Measurements from ENCODE around the gene BMS1.
"Not testable (repeated sequence)": the region's sequence is repeated elsewhere in the genome, so short reads cannot be mapped to it uniquely, and the experiment has no call there.

Gene BMS1

GRCh38 chr10:42782446-42783180, at the start of gene BMS1:
TSS of gene BMS1 (plus strand) at chr10:42782795. CDS start at chr10:42784395, 1,600 bp downstream.
- DNase-seq (ENCODE audit: low read depth in 4 of 4, low spot score in 1 of 4): peak; percentile 69 to 86 (median 83)

GRCh38 chr10:42734536-42734935, 48.1 kb upstream of the BMS1 start:
- no peak for DNase-seq (ENCODE audit: low read depth in 4 of 4, low spot score in 1 of 4)

- DNase-seq (ENCODE audit: low read depth in 4 of 4, low spot score in 1 of 4): no peak
These were observed 43.9 kb upstream of the BMS1 start for GRCh38 chr10:42738679-42739078.

GRCh38 chr10:42741536-42741935, 41.1 kb upstream of the BMS1 start:
- not testable (repeated sequence) for DNase-seq (ENCODE audit: low read depth in 4 of 4, low spot score in 1 of 4)

GRCh38 chr10:42743697-42744096, 38.9 kb upstream of the BMS1 start:
- DNase-seq (ENCODE audit: low read depth in 4 of 4, low spot score in 1 of 4): no peak

GRCh38 chr10:42744134-42744701, 38.4 kb upstream of the BMS1 start:
- no peak for DNase-seq (ENCODE audit: low read depth in 4 of 4, low spot score in 1 of 4)

- DNase-seq (ENCODE audit: low read depth in 4 of 4, low spot score in 1 of 4): peak; percentile 60 to 69 (median 66)
These were observed 29.5 kb upstream of the BMS1 start for GRCh38 chr10:42753126-42753506.

- DNase-seq (ENCODE audit: low read depth in 4 of 4, low spot score in 1 of 4): no peak
These were observed 29.0 kb upstream of the BMS1 start for GRCh38 chr10:42753507-42754154.

GRCh38 chr10:42754155-42755027, 28.2 kb upstream of the BMS1 start:
- no peak for DNase-seq (ENCODE audit: low read depth in 4 of 4, low spot score in 1 of 4)

GRCh38 chr10:42755028-42755451, 27.6 kb upstream of the BMS1 start:
- DNase-seq (ENCODE audit: low read depth in 4 of 4, low spot score in 1 of 4): no peak

- DNase-seq (ENCODE audit: low read depth in 4 of 4, low spot score in 1 of 4): no peak
These were observed 27.0 kb upstream of the BMS1 start for GRCh38 chr10:42755556-42756093.

GRCh38 chr10:42767906-42768305, 14.7 kb upstream of the BMS1 start:
- DNase-seq (ENCODE audit: low read depth in 4 of 4, low spot score in 1 of 4): no peak

GRCh38 chr10:42768581-42769152, 13.9 kb upstream of the BMS1 start:
- no peak for DNase-seq (ENCODE audit: low read depth in 4 of 4, low spot score in 1 of 4)

GRCh38 chr10:42769173-42769572, 13.4 kb upstream of the BMS1 start:
- DNase-seq (ENCODE audit: low read depth in 4 of 4, low spot score in 1 of 4): no peak

- no peak for DNase-seq (ENCODE audit: low read depth in 4 of 4, low spot score in 1 of 4)
These were observed 12.9 kb upstream of the BMS1 start for GRCh38 chr10:42769673-42770072.

- DNase-seq (ENCODE audit: low read depth in 4 of 4, low spot score in 1 of 4): no peak
These were observed 5.9 kb upstream of the BMS1 start for GRCh38 chr10:42776681-42777080.

GRCh38 chr10:42780456-42780855, 2.1 kb upstream of the BMS1 start:
- no peak for DNase-seq (ENCODE audit: low read depth in 4 of 4, low spot score in 1 of 4)

GRCh38 chr10:42781893-42782445, 626 bp upstream of the BMS1 start:
- no peak for DNase-seq (ENCODE audit: low read depth in 4 of 4, low spot score in 1 of 4)

- DNase-seq (ENCODE audit: low read depth in 4 of 4, low spot score in 1 of 4): peak in 2 of 4 experiments; percentile 11 to 15
These were observed 570 bp downstream of the BMS1 start for GRCh38 chr10:42783181-42783549.

- DNase-seq (ENCODE audit: low read depth in 4 of 4, low spot score in 1 of 4): no peak
These were observed 3.2 kb downstream of the BMS1 start for GRCh38 chr10:42785759-42786158.
